GM21526 (cell line): ENCODE measurements around the gene CACNA1C.
"Not testable (repeated sequence)": the region's sequence is repeated elsewhere in the genome, so short reads cannot be mapped to it uniquely, and the experiment has no call there.

ENCODE experiments used
- ATAC-seq: cut with Tn5 transposase; IDR thresholded peaks from one replicate; pipeline ENCODE4 v1.9.1; 2021; ENCODE audit warnings: moderate library complexity; ENCODE audit not compliant: unreplicated experiment, low FRiP score

The CACNA1C gene

GRCh38 chr12:2135661-2136418 lies 83.1 kb downstream of the CACNA1C start:
- not testable (repeated sequence) for ATAC-seq

GRCh38 chr12:2136901-2137300 lies 84.1 kb downstream of the CACNA1C start:
- ATAC-seq, result no peak

- no peak for ATAC-seq
Measured at GRCh38 chr12:2137711-2138110, 84.9 kb downstream of the CACNA1C start.

GRCh38 chr12:2138294-2138693 lies 85.5 kb downstream of the CACNA1C start:
- no peak for ATAC-seq

GRCh38 chr12:2138871-2139308 lies 86.1 kb downstream of the CACNA1C start:
- ATAC-seq, result no peak

GRCh38 chr12:2139651-2140050 lies 86.9 kb downstream of the CACNA1C start:
- no peak for ATAC-seq

GRCh38 chr12:2140858-2141519 lies 88.2 kb downstream of the CACNA1C start:
- ATAC-seq, result no peak

GRCh38 chr12:2142068-2142467 lies 89.3 kb downstream of the CACNA1C start:
- no peak for ATAC-seq

GRCh38 chr12:2144951-2145350 lies 92.2 kb downstream of the CACNA1C start:
- no peak for ATAC-seq

- no peak for ATAC-seq
Measured at GRCh38 chr12:2145433-2145998, 92.7 kb downstream of the CACNA1C start.

- ATAC-seq, result no peak
Measured at GRCh38 chr12:2147335-2147734, 94.5 kb downstream of the CACNA1C start.

- ATAC-seq, result no peak
Measured at GRCh38 chr12:2149091-2149490, 96.3 kb downstream of the CACNA1C start.

GRCh38 chr12:2150833-2151232 lies 98.0 kb downstream of the CACNA1C start:
- ATAC-seq, result no peak

GRCh38 chr12:2151391-2151790 lies 98.6 kb downstream of the CACNA1C start:
- ATAC-seq, result no peak

- ATAC-seq, result no peak
Measured at GRCh38 chr12:2152134-2152533, 99.3 kb downstream of the CACNA1C start.

- no peak for ATAC-seq
Measured at GRCh38 chr12:2154050-2154449, 101.3 kb downstream of the CACNA1C start.

- no peak for ATAC-seq
Measured at GRCh38 chr12:2154521-2154920, 101.7 kb downstream of the CACNA1C start.

GRCh38 chr12:2156333-2156732 lies 103.5 kb downstream of the CACNA1C start:
- no peak for ATAC-seq

GRCh38 chr12:2160043-2160442 lies 107.3 kb downstream of the CACNA1C start:
- no peak for ATAC-seq

GRCh38 chr12:2161473-2161872 lies 108.7 kb downstream of the CACNA1C start:
- ATAC-seq, result no peak

- no peak for ATAC-seq
Measured at GRCh38 chr12:2163177-2163941, 110.6 kb downstream of the CACNA1C start.
